HepG2 (cell line): ENCODE data around the gene TMEM145. TPM values are rescaled to one million over a fixed set of nuclear protein-coding genes. Genes with fewer than 3 reads are reported as not detected.
A peak's percentile ranks its signal among the peaks of the same experiment; 100 is the strongest.

Experiments
- ADNP ChIP-seq: sonication (generic); formaldehyde crosslinking; IDR thresholded peaks from 2 replicates; pipeline ENCODE4 v1.4.0; 2020; ENCODE audit warnings: missing genetic modification reagents
- ERF ChIP-seq: IDR thresholded peaks from 2 replicates; pipeline ENCODE4 v1.6.1; 2018; ENCODE audit warnings: missing biosample characterization, missing genetic modification reagents
- ESRRA ChIP-seq: sonication (generic); formaldehyde crosslinking; IDR thresholded peaks from 2 replicates; pipeline ENCODE4 v1.5.1; 2020; ENCODE audit warnings: mild to moderate bottlenecking, low read depth, missing genetic modification reagents
- FOXO1 ChIP-seq: sonication (generic); formaldehyde crosslinking; IDR thresholded peaks from 2 replicates; pipeline ENCODE4 v1.4.0; 2020; ENCODE audit warnings: missing genetic modification reagents
- POLR2A ChIP-seq, 2 experiments: IDR thresholded peaks; 2 replicates each; pipeline ENCODE4 v1.6.1; 2011; ENCODE audit warnings: low read depth in 2 of 2, low read length in 2 of 2, mild to moderate bottlenecking in 1 of 2, moderate library complexity in 1 of 2; ENCODE audit not compliant: insufficient read depth in 1 of 2
- RBM39 ChIP-seq: fragments of 200-400 bp; formaldehyde crosslinking; IDR thresholded peaks from one replicate; pipeline ENCODE4 v1.6.1; 2018; ENCODE audit warnings: antibody characterized with exemption, mild to moderate bottlenecking, low read depth, low read length; ENCODE audit not compliant: poor library complexity, severe bottlenecking
- REPIN1 ChIP-seq: sonication (generic); formaldehyde crosslinking; IDR thresholded peaks from 2 replicates; pipeline ENCODE4 v1.8.0; 2022; ENCODE audit warnings: missing genetic modification reagents, low read depth, mild to moderate bottlenecking, borderline replicate concordance
- SNAPC2 ChIP-seq: sonication (generic); formaldehyde crosslinking; IDR thresholded peaks from 2 replicates; pipeline ENCODE4 v1.8.1; 2022; ENCODE audit warnings: mild to moderate bottlenecking, missing genetic modification reagents
- SNRNP70 ChIP-seq: fragments of 200-400 bp; formaldehyde crosslinking; IDR thresholded peaks from 2 replicates; pipeline ENCODE4 v1.6.1; 2017; ENCODE audit warnings: mild to moderate bottlenecking, low read depth, low read length, moderate library complexity
- SOX5 ChIP-seq: IDR thresholded peaks from 2 replicates; pipeline ENCODE4 v1.6.1; 2016; ENCODE audit warnings: borderline replicate concordance
- SP4 ChIP-seq: sonication (generic); formaldehyde crosslinking; IDR thresholded peaks from 2 replicates; pipeline ENCODE4 v1.8.1; 2023; ENCODE audit warnings: mild to moderate bottlenecking, missing genetic modification reagents
- USF2 ChIP-seq, 2 experiments: sonication (generic) in 1 of 2; formaldehyde crosslinking in 1 of 2; IDR thresholded peaks; 2 replicates each; pipeline versions ENCODE4 v1.5.1 to v1.6.1; 2011 to 2020; ENCODE audit warnings: borderline replicate concordance in 1 of 2, low read depth in 1 of 2, low read length in 1 of 2, mild to moderate bottlenecking in 1 of 2, missing genetic modification reagents in 1 of 2, moderate library complexity in 1 of 2
- ZBTB1 ChIP-seq: sonication (generic); formaldehyde crosslinking; IDR thresholded peaks from 2 replicates; pipeline ENCODE4 v1.4.0; 2020; ENCODE audit warnings: missing genetic modification reagents, borderline replicate concordance
- ZFP36L2 ChIP-seq: sonication (generic); formaldehyde crosslinking; IDR thresholded peaks from 2 replicates; pipeline ENCODE4 v1.4.0; 2020; ENCODE audit warnings: missing genetic modification reagents
- ZMYM3 ChIP-seq: sonication (generic); formaldehyde crosslinking; IDR thresholded peaks from 2 replicates; pipeline ENCODE4 v1.5.1; 2020; ENCODE audit warnings: mild to moderate bottlenecking, missing genetic modification reagents
- ZNF136 ChIP-seq: sonication (generic); formaldehyde crosslinking; IDR thresholded peaks from 2 replicates; pipeline ENCODE4 v1.8.1; 2022; ENCODE audit warnings: low read depth, mild to moderate bottlenecking, moderate library complexity, missing genetic modification reagents
- ZNF251 ChIP-seq: sonication (generic); formaldehyde crosslinking; IDR thresholded peaks from 2 replicates; pipeline ENCODE4 v1.9.0; 2021; ENCODE audit warnings: mild to moderate bottlenecking, missing genetic modification reagents
- ZNF280D ChIP-seq: sonication (generic); formaldehyde crosslinking; IDR thresholded peaks from 2 replicates; pipeline ENCODE4 v1.5.1; 2020; ENCODE audit warnings: mild to moderate bottlenecking, missing genetic modification reagents
- ZNF777 ChIP-seq: sonication (generic); formaldehyde crosslinking; IDR thresholded peaks from 2 replicates; pipeline ENCODE4 v1.4.0; 2020; ENCODE audit warnings: missing genetic modification reagents
- ZNF850 ChIP-seq: sonication (generic); formaldehyde crosslinking; conservative IDR thresholded peaks from 2 replicates; pipeline ENCODE4 v1.9.0; 2021; ENCODE audit warnings: mild to moderate bottlenecking, missing genetic modification reagents
- polyA plus RNA-seq, 8 experiments: library from polyadenylated mRNA; depleted of rRNA in 3 of 8; stranded (reverse) in 7 of 8; unstranded in 1 of 8; fragments of >200 nt; fragmentation: Illumina TruSeq in 4 of 8; extraction: Trizol in 4 of 8; gene quantifications; 2 replicates each; pipeline versions ENCODE4 v1.2.1 to v1.2.3, GENCODE V29; 2011 to 2016; ENCODE audit warnings: low read depth in 4 of 8, missing spikeins in 1 of 8, mixed read lengths in 1 of 8; ENCODE audit not compliant: insufficient read depth in 1 of 8
- total RNA-seq, 5 experiments: library from RNA; depleted of rRNA; stranded (reverse); fragments of >200 nt; fragmentation: Illumina TruSeq; extraction: Trizol; gene quantifications; 2 replicates each; pipeline ENCODE4 v1.2.3, GENCODE V29; 2016; ENCODE audit warnings: low read depth in 1 of 5
- TF ChIP-seq, protein P1 (sequence below): sonication (generic); formaldehyde crosslinking; IDR thresholded peaks from 2 replicates; pipeline ENCODE4 v1.4.0; 2020; ENCODE audit warnings: missing genetic modification reagents, borderline replicate concordance

TMEM145 gene
- total and polyA plus RNA-seq, 2 of the 13 experiments (the other 11 are each of a cell fraction or from before 2014, with no cell fraction given) = 0.07 to 5.1 TPM

GRCh38 chr19:42271045-42271419 is 42.1 kb upstream of the TMEM145 start (continued):
- TF ChIP-seq SP4 (no peak), ERF (CRISPR knock-in tag) (no peak), ZNF280D (CRISPR knock-in tag) (no peak), ESRRA (CRISPR knock-in tag) (no peak), ZNF251 (no peak), ZFP36L2 (CRISPR knock-in tag) (no peak), FOXO1 (no peak), RBM39 (no peak), ZNF850 (CRISPR knock-in tag) (no peak), SNRNP70 (no peak), REPIN1 (CRISPR knock-in tag) (no peak), ZMYM3 (no peak), POLR2A (IDR thresholded peaks at IDR 0.05; ENCODE audit: insufficient read depth in 1 of 2, low read depth in 2 of 2, low read length in 2 of 2) (peak; percentile 15 to 44; a peak in 1 of 4 replicates), ZBTB1 (CRISPR knock-in tag) (no peak), USF2 (IDR thresholded peaks at IDR 0.05; ENCODE audit: low read depth, low read length) (no peak), USF2 (CRISPR knock-in tag; IDR thresholded peaks at IDR 0.05; ENCODE audit: borderline replicate concordance) (peak; percentile 57; the same call in 1 of the 2 replicates), SOX5 (no peak), ZNF777 (CRISPR knock-in tag) (no peak), ADNP (no peak), SNAPC2 (CRISPR knock-in tag) (no peak), ZNF136 (CRISPR knock-in tag) (no peak)
- TF ChIP-seq, protein P1, sequence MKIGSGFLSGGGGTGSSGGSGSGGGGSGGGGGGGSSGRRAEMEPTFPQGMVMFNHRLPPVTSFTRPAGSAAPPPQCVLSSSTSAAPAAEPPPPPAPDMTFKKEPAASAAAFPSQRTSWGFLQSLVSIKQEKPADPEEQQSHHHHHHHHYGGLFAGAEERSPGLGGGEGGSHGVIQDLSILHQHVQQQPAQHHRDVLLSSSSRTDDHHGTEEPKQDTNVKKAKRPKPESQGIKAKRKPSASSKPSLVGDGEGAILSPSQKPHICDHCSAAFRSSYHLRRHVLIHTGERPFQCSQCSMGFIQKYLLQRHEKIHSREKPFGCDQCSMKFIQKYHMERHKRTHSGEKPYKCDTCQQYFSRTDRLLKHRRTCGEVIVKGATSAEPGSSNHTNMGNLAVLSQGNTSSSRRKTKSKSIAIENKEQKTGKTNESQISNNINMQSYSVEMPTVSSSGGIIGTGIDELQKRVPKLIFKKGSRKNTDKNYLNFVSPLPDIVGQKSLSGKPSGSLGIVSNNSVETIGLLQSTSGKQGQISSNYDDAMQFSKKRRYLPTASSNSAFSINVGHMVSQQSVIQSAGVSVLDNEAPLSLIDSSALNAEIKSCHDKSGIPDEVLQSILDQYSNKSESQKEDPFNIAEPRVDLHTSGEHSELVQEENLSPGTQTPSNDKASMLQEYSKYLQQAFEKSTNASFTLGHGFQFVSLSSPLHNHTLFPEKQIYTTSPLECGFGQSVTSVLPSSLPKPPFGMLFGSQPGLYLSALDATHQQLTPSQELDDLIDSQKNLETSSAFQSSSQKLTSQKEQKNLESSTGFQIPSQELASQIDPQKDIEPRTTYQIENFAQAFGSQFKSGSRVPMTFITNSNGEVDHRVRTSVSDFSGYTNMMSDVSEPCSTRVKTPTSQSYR = no peak
